UCSD-AML1 (cell line): ENCODE results near the gene SLIT1.

Experiments used
- DNase-seq: peaks from one replicate; lab custom pipeline; 2025; ENCODE audit not compliant: unreplicated experiment; lab: John Stamatoyannopoulos, UW

SLIT1 gene

DNA sequence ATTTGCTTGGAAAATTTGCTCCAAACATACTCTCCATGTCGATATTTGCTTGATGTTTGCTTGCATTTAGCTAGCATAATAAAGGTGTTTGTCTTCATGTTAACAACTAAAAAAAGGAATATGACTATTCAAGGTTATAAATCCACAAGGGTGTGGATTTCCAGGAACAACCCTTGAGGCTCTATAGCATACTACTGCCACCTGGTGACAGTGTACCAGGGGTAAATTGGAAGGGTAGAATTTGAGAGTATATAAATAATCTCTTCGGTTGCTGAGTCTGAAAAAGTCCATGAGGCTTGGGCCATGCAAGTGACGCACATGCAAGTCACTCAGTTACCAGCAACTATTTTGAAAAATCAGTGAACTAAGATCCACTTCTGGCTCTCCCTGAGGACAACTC, 68.4 kb downstream of the SLIT1 start:
- no peak for DNase-seq

DNA sequence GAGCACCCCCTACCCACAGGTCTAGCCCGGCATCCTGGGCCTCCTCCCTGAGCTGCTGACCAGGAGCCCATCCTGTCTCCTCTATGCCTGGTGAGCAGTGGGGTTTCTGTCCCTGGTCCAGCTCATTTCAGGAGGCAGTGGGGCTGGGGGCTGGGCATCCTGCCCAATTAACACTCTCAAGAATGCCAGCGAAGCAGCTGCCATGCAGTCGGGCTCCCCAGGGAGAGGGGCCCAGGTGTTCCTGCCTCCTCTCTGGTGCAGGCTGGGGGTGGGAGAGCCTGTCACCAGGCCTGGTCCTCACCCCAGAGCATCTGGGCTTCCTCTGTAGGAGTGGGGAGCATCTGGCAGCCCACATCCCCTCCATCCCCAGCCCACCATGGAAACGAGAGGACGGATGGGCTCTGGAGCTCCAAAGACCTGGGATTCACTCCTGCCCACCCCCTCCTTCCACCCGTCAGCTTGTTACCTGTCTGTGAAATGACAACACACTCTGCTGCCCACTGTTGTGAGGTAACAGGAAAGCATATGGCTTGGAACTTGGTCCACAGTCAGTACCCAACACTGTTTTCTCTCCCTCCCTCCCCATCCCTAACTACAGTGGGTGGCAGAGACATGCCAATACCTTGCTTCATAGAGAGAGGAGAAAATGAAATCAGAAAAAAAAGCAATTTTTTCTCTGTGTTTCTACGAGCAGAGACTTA, 69.1 kb downstream of the SLIT1 start:
- DNase-seq: no peak

DNA sequence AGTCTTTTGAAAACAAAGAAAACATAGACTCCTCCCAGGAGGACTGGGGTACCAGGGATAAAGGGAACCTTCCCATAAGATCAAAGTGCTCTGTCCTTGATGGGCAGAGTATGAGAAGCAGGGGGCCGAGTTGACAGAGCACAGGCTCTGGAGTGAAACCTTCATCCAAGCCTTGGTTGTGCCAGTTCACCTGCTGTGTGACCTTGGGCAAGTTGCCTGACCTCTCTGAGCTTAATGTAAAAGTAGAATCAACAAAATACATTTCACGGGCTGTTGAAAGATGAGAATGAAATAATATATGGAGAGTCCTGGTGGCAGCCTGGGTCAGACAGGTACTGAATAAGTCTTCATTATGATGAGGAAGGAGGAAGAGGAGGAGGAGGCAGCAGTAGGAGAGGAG, 69.9 kb downstream of the SLIT1 start:
- DNase-seq: no peak

DNA sequence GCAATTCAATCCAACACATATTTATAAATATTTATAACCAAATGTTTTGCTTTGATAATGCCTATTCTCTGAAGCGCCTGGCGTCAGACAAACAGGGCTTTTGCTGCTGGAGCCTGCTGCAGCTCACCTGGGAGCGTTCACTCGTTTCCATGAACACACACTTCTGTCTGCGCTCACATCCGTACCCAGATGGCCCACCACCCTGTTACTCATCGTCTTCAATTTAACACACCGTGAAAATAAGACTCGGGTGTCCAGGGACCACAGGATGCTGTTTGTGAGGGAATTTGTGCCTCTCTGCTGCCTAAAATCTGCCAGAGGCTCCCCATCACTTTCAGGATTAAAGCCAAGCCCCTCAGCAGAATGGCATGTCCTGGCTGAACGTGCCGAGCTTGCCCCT, 74.1 kb downstream of the SLIT1 start:
- DNase-seq: no peak

DNA sequence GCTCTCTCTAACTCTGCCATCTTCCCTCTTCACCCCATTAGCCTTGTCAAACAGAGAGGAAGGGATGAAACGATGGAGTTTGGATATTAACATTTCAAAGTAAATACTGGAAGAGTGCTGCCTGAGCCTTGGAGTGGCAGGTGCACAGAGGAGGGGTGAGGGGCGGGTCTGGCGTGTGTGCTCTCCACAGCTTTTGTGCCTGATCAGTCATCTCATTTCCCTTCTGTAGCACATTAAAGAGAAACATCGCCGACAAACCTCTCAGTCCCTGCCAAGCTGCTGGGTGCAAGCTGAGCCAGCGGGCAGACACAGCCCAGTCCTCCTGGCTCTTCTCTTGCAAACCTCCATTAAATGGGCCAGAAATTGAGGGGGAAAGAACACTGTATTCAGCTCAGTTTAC, 76.2 kb downstream of the SLIT1 start:
- DNase-seq: no peak

DNA sequence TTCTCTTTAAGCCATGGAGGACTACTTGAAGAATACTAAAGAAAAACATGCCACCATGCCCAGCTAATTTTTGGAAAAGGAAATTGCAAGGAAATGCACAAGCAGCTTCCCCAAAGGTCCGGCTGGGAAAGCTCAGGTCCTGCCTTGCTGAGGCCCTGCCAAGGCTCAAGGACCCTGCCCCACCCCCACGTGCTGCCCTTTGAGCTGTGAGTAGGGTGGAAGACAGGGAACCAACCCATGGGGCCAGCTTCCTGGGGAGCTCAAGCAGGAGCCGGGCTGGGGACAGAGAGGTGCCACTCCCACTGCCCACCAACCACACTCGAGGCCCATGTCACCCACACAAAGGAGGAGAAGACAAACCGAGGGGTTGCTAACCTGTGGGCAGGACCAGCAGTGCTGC, 78.2 kb downstream of the SLIT1 start:
- no peak for DNase-seq

DNA sequence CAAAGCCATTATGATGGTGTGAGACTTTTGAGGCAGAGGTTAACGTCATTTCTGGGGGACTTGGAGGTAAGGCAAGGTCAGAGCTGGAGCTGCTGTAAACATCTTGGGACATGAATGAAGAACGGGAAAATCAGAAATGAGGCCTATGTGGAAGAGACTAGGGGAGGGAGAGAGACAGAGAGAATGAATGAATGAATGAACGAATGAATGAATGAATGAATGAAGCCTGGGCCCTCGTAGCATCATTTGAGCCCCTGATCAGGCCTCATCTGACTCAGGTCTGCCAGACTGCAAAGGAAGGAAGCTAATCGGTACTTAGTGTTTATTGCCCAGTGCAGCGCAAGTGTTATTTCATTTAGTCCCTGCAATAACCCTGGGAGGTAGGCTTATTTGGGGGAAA, 79.6 kb downstream of the SLIT1 start:
- no peak for DNase-seq

DNA sequence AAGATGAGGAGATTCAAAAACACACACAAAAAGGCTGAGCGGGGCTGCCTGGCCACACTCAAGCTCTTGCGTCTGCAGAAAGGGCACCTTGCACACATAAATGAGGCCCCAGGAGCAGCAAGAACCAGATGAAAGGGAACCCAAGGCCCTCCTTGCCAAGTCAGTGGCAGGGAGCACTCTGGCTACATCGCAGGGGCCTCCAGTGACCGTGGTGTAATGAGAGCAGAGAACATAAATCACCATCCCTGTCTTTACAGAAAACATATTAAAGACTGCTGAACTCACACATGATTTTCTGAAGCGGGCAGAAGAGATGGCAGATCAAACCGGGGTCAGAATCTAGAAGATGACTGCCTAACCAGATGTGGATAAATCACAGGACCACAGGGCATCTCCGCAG, 80.5 kb downstream of the SLIT1 start:
- no peak for DNase-seq

DNA sequence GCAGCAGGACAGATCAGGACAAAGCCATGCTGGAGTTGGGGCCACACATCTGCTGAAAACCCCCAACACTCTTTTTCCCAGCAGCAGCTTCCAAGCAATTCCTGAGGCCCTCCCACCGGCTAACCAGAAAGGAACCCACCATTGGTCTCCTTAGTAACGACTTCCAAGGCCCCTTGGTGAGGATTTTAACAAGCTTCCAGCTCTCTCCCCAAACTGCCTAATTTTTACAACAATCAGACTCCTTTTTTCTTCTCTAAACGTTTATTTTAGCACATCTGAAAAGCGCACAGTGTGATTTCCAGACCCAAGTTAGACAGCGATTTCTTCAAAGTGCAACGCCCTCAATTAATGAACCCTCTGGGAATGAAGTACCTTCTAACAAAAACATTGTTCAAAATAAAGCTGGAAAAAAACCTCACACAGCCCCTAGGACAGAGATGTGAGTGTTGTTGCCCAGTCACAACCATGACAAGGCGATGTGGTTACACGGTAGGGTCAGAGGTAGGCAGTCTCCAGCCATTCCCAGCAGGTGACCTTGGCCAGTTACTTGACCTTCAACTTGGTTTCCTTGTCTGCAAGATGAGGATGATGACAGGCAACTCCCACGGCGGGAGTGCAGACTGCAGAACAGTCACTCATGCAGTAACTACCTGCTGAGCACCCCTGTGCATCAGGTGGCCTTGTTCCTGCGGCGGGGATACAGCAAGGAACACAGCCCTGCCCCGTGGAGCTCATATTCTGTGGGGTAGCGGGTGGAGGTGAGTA, 82.3 kb downstream of the SLIT1 start:
- no peak for DNase-seq

DNA sequence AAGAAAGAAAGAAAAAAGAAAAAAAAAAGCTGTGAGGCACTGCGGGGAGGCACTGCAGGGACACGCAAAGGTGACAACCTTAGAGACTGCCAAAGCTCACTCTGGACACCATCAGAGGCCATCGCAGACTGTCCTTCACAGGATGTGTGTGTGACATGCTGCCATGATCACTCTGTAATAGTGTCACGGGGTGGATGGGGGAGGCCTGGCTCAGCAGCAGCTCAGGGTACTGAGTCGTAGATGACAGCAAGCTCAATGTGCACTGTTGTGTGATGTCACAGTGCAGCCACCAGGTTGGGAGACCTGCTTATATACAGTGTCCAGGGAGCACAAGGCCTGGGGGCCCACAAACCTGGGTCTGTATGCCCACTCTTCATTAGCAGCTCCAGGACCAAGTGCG, 83.3 kb downstream of the SLIT1 start:
- DNase-seq: no peak

DNA sequence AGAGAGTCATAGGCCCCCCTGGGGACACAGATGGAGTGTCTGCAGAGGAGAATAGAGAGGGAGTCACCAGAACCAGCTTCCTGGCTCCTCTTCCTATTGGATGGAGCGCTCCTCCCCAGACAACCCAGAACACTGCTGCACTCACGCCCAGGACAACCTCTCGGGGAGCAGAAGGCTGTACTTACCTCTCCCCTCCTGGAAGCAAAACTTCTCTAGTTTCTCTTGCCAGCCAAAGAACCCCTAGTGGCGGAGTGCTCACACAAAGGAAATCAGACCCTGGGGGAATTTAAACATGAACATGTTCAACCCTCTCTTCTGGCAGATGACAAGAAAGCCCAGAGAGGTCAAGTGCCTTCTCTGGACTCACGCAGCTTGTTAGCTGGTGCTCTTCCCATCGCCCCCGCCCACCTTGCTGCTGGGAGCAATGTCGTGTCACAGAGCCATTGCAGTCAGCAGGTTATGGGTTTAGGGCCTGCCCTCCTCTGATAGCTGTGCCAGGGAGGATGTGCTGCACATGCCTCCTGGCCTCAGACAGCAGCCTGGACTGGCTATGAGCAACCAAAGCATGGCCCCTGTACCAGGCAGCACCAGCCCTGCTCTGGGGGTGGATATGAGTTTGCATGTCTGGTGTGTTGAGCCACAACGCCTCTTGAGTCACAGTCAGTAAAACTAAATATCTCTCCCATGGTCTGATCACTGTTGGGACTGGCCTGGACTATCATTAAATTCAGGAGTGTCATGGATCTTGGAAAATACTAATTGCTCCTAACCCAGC, 84.4 kb downstream of the SLIT1 start:
- DNase-seq: no peak

DNA sequence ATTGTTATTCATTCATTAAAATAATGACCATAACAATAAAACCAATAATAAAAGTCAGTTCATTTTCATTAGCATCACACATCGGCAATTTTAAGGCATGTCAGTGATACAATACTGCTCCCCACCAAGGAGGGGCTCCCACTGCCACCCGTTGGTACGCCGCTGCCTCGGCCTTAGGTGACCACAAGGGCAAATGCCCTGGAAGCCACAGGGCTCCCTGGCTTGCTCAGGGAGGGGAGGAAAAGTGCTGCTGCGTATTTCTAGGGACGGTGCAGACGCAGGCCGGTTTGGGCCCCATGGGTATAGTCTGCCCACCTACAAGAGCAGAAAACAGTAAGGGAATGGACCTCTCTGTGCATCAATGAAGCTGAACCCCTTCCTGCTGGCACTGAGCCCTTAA, 85.1 kb downstream of the SLIT1 start:
- no peak for DNase-seq

DNA sequence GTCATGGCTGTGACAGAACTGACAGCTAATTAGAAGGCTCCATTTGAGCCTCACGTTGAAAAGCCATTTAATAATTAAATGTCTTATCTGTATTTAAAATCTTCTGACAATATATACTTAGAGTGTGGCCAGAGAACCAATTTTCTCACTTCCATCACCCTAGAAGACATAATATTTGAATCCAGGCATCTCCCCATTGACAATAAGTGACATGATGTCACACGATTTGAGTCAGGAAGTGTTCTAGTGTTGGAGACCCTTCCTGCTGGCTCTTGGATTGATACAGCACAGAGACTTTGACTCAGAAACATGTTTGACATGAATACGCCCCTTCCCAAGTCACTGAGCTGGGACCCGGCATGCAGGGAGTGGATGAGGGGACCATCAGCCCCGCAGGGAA, 85.9 kb downstream of the SLIT1 start:
- no peak for DNase-seq

DNA sequence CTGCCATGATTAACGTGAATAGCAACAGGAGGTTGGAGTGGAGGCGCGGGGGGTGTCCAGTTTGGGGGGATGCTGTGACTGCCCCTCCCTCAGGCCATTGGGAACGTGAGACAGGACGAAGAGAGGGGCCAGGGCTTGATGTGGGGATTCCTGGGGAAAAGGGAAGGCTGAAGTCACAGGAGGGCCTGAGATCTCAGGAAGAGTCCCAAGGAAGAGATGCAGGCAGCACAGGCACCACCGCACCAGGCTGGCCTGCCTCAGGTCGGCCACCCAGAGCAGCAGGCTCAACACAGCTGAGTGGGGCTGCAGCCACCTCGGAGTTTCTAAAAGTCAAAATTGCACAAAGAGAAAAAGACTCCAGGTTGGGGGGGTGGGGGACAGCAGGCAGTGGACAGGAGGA, 86.7 kb downstream of the SLIT1 start:
- no peak for DNase-seq

DNA sequence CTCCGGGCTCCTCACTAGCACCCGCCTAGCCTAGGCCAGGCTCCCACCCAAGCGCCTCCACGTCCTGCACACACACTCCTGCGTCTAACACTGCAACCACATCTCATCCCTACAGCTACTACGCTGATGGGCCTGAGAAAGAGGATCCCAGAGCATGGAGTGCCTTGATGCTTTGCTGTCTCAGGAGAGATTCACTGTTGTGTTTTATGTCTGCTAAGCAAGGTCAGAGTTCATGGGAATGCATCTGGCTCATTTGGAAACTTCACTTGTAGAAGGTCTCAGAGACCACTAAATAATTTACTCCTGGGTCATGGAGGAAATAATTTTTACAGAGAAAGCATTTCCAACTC, 88.7 kb downstream of the SLIT1 start:
- no peak for DNase-seq

DNA sequence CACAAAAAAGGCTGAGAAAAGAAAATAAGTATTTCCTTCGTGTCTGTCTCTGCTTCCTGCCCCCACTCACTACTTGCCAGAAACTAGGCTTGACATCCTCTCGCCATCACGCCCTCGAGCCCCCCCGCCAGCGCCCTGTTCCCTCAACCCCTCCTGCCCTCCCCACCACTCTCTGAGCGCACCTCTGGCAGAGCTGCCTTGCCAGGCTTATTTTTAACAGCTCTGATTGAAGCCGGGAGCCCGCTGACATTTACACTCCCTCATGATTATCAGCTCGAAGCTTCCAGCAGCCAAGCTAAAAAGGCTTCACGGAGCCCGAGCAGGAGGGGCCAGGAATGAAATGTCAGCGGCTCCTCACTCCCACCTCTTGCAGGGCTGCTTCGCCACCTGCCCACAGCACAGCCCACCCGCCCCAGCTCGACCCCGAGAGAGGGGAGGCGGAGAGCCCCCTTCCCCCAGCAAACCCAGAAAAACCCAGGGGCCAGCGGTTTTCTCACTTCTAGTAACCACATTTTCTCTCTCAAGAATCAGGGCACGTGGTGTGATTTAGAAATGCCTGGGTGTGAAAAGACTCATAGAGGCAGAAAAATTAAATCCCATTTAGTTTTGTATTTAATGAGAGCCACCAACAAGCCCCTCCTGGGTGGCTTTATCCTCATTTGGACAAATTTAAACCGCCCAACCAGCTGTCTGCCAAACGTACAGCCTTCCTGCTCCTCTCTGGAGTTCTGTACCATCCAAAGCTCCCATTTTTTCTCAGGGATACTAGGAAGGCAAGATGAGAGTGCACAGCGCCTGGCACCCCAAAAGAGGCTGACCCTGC, 89.3 kb downstream of the SLIT1 start:
- no peak for DNase-seq

DNA sequence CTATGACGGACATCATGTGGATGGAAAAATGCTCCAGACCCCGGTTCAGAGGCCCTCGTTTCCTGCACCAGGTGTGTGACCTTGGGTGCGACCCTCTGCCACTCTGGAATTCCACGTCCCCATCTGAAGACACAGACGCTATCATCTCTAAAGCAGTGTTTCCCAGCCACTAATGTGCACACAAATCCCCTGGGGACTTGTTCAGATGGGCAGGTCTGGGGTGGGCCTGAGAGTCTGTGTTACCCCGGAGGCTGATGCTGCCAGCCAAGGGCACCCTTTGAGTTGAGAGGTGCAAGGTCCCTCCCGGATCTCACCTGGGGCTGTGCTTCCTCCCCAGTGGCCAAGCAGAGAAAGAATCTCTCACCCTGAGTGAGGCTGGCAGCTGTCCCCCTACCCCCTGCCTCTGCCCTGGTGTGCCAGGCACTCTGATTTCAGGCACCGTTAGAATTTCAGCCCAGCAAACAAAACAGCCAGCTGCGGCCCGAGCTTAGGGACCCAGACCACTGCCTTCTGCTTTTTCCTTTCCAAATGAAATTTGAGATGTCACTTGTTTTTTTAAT, 90.0 kb downstream of the SLIT1 start:
- DNase-seq: no peak

DNA sequence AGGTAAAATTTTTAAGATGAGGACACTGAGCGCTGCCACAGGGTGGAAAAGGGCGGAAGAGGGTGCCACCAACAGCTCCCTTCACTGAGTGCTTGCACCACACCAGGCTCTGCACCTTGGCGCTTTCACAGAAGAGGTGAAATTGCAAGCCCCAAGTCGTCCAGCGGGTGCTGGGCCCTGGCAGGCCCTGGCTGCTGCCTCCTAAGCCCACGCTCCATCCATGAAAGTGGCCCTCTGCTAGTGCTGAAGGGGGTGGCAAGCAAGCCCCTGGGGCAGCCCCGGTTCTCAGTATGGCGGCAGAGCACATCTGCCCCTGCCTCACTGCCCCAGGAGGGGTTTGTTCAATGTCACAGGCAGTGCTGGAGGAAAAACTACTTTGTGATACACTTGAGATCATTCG, 95.1 kb downstream of the SLIT1 start:
- no peak for DNase-seq

DNA sequence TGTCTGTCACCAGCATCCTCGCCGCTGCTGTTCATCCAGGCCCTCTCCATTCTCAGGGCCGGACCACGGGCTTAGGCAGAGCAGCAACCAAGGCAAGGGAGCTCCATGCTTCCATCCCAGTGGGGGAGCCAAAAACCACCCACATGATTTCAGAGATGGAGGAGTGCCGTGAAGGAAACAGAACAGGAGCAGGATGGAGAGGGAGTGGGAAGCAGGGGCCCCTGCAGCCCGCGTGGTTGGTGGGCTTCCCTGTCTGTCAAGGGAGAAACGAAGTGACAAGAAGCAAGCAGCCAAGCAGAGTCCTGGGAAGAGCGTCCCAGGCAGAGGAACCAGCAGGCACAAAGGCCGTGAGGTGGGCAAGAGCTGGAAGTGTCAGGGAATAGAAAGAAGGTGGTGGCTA, 95.7 kb downstream of the SLIT1 start:
- DNase-seq: no peak

DNA sequence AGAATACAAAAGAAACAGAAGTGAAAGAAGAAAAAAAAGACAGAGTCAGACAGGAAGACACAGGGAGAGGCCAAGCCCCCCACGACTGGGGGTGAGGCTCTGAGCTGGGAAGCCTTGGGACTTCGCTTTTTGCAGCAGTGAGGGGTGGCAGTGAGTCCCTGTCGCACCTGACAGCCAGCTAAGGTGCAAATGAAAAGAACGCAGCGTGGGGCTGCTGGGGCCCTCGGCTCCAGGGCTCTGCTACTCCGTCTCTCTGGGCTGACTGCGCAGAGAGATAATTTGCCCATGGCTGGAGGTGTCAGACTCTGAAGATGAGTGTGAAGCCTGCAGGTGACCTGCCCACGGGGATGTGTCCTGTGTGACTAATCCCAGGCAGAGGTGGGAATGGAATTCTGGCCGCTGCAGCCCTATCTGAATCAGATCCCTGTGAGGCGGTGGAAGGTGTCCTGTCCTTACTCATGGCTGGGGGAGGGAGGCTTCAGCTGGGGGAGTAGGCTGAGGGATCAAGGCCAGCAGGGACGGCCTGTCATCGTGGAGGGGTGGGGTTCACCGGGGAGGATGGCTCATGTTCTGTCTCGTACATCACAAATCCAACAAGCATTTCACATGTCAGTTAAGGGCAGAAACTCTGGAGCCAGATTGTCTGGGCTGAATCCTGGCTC, 96.4 kb downstream of the SLIT1 start:
- DNase-seq: no peak

DNA sequence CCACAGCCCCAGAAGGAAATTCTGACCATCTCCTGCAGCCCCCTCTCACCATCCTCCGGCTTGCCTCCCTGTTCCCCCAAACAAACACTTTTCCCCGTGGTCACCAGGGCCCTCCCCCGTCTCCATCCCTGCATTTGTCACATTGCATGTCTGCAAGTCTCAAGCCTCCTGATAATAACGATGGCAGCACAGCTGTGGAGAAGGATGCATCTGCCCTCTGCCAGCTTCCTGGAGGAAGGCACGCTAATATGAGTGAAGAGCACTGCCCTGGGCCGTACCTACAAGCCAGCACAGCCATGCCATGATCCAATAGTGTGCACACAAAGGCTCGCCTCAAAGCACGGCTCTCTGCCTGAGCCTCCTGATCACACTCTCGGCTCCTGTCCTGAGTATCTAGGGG, 98.5 kb downstream of the SLIT1 start:
- DNase-seq: no peak
